ENCODE results near the gene TMC1.

- TF ChIP-seq CTCF (IDR thresholded peaks at IDR 0.05) = no peak
- TF ChIP-seq POLR2A (IDR thresholded peaks at IDR 0.05) = no peak
- no peak for TF ChIP-seq POLR2AphosphoS5 (IDR thresholded peaks at IDR 0.05)
Measured at GRCh38 chr9:72665421-72665820, 144.0 kb downstream of the TMC1 start.

Measured in transverse colon (tissue), 4 donors.